ENCODE results near the gene SCGB1C2. TPM values are rescaled to one million over a fixed set of nuclear protein-coding genes. Genes with fewer than 3 reads are reported as not detected.

Gene SCGB1C2
- total RNA-seq, 1 experiment from 2014 or later = not detected

DNA sequence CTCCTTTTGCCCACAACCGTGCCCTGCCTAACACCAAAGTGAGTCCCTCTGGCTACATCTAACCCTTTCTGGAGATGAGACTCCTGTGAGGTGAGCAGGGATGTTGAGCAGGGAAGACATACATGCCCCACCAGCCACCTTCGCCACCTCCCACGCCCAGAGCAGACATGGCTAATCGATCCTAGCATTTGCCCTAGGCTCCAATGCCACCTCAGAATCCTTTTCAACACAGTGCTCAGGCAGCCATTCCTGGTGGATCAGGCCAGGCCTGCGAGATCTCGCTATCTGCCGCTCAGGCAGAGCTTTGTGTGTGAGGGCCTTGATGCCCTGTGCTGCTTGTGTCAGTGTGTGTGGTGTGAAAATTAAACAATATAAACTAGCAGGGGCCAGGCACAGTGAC lies 21.0 kb downstream of the SCGB1C2 start:
- ATAC-seq (no peak), DNase-seq (ENCODE audit: low spot score) (no peak)
- Mint-ChIP-seq H3K4me3 (no peak overlapping the region), H3K27ac (no peak overlapping the region), H3K9me3 (no peaks in the 10 kb centered on the region), H3K4me1 (no peaks in the 10 kb centered on the region), H3K36me3 (no peaks in the 10 kb centered on the region), H3K27me3 (ENCODE audit: low read depth) (peaks cover 2% of the 10 kb centered on the region; the same call in 1 of the 2 replicates)
- TF ChIP-seq ZNF317 (CRISPR knock-in tag; IDR thresholded peaks at IDR 0.05; ENCODE audit: borderline replicate concordance, low read depth) = no peak
- TF ChIP-seq, protein P1, sequence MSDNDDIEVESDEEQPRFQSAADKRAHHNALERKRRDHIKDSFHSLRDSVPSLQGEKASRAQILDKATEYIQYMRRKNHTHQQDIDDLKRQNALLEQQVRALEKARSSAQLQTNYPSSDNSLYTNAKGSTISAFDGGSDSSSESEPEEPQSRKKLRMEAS (CRISPR knock-in tag; IDR thresholded peaks at IDR 0.05) = no peak
- ChIA-PET CTCF (no interaction called here), POLR2A (no interaction called here)

DNA sequence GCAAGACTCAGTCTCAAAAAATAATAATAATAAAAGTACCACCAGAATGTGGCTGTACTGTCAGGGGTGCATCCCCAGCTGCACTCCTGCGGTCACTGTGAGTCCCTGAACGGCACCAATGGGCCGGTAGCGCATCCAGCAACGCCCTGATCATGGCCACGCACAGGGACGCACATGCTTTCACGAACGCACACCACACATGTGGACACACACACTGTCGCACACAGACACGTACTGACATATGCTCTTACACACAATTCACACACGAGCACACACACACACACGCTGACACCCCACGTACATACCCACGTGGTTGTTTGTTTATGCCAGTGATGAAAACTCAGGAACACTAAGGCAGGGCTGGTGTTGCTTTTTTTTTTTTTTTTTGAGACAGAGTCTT lies 22.2 kb downstream of the SCGB1C2 start:
- TF ChIP-seq NR1H2 (CRISPR knock-in tag; IDR thresholded peaks at IDR 0.05) (no peak), CREB1 (CRISPR knock-in tag; IDR thresholded peaks at IDR 0.05) (no peak), NR2C2 (CRISPR knock-in tag; IDR thresholded peaks at IDR 0.05) (no peak), JAZF1 (CRISPR knock-in tag; IDR thresholded peaks at IDR 0.05) (no peak), CREM (CRISPR knock-in tag; IDR thresholded peaks at IDR 0.05) (no peak), TP53 (CRISPR knock-in tag; IDR thresholded peaks at IDR 0.05) (no peak), TEAD4 (CRISPR knock-in tag; IDR thresholded peaks at IDR 0.05) (no peak), TCF7 (CRISPR knock-in tag; IDR thresholded peaks at IDR 0.05; ENCODE audit: low read depth) (no peak)
- TF ChIP-seq, protein P2, sequence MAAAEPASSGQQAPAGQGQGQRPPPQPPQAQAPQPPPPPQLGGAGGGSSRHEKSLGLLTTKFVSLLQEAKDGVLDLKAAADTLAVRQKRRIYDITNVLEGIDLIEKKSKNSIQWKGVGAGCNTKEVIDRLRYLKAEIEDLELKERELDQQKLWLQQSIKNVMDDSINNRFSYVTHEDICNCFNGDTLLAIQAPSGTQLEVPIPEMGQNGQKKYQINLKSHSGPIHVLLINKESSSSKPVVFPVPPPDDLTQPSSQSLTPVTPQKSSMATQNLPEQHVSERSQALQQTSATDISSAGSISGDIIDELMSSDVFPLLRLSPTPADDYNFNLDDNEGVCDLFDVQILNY (CRISPR knock-in tag; IDR thresholded peaks at IDR 0.05) = no peak
- TF ChIP-seq, protein P3, sequence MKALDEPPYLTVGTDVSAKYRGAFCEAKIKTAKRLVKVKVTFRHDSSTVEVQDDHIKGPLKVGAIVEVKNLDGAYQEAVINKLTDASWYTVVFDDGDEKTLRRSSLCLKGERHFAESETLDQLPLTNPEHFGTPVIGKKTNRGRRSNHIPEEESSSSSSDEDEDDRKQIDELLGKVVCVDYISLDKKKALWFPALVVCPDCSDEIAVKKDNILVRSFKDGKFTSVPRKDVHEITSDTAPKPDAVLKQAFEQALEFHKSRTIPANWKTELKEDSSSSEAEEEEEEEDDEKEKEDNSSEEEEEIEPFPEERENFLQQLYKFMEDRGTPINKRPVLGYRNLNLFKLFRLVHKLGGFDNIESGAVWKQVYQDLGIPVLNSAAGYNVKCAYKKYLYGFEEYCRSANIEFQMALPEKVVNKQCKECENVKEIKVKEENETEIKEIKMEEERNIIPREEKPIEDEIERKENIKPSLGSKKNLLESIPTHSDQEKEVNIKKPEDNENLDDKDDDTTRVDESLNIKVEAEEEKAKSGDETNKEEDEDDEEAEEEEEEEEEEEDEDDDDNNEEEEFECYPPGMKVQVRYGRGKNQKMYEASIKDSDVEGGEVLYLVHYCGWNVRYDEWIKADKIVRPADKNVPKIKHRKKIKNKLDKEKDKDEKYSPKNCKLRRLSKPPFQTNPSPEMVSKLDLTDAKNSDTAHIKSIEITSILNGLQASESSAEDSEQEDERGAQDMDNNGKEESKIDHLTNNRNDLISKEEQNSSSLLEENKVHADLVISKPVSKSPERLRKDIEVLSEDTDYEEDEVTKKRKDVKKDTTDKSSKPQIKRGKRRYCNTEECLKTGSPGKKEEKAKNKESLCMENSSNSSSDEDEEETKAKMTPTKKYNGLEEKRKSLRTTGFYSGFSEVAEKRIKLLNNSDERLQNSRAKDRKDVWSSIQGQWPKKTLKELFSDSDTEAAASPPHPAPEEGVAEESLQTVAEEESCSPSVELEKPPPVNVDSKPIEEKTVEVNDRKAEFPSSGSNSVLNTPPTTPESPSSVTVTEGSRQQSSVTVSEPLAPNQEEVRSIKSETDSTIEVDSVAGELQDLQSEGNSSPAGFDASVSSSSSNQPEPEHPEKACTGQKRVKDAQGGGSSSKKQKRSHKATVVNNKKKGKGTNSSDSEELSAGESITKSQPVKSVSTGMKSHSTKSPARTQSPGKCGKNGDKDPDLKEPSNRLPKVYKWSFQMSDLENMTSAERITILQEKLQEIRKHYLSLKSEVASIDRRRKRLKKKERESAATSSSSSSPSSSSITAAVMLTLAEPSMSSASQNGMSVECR (CRISPR knock-in tag; IDR thresholded peaks at IDR 0.05; ENCODE audit: borderline replicate concordance) = no peak
- TF ChIP-seq, protein P4, sequence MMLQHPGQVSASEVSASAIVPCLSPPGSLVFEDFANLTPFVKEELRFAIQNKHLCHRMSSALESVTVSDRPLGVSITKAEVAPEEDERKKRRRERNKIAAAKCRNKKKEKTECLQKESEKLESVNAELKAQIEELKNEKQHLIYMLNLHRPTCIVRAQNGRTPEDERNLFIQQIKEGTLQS (CRISPR knock-in tag; conservative IDR thresholded peaks at IDR 0.05) = no peak
- TF ChIP-seq, protein P1 (CRISPR knock-in tag; IDR thresholded peaks at IDR 0.05) = no peak
- TF ChIP-seq, protein P5, sequence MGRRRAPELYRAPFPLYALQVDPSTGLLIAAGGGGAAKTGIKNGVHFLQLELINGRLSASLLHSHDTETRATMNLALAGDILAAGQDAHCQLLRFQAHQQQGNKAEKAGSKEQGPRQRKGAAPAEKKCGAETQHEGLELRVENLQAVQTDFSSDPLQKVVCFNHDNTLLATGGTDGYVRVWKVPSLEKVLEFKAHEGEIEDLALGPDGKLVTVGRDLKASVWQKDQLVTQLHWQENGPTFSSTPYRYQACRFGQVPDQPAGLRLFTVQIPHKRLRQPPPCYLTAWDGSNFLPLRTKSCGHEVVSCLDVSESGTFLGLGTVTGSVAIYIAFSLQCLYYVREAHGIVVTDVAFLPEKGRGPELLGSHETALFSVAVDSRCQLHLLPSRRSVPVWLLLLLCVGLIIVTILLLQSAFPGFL (CRISPR knock-in tag; IDR thresholded peaks at IDR 0.05; ENCODE audit: borderline replicate concordance) = no peak
- TF ChIP-seq, protein P6, sequence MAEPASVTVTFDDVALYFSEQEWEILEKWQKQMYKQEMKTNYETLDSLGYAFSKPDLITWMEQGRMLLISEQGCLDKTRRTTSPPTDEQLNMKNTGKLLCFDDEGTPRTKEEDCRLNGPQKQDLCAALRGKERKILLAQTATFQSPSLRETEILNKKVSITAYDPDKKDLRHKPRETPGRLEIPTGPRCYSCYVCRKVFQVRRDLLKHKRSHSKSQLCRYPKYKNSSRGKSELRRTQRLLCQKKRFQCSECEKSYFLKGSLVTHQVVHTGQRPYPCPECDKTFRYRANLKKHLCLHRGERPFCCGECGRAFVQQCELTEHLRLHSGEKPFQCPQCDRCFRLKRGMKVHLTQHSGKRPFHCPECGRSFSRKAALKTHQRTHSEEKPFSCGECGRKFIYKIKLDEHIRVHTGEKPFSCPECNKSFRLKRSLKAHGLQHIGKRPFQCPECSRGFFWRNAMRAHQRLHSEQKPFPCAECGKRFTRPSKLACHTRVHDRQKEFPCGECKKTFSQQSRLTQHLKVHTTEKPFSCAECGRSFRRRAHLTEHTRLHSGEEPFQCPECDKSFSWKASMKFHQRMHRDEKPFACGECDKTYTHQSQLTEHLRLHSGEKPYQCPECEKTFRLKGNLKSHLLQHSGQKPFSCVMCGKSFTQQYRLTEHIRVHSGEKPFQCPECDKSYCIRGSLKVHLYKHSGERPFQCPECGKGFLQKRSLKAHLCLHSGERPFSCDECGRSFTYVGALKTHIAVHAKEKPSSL (CRISPR knock-in tag; conservative IDR thresholded peaks at IDR 0.05) = no peak
- ATAC-seq (no peak), DNase-seq (ENCODE audit: low spot score) (no peak)
- no peaks in the 10 kb centered on the region for H3K36me3 Mint-ChIP-seq
- no peak overlapping the region for H3K27ac Mint-ChIP-seq
- ChIA-PET CTCF (no interaction called here), POLR2A (no interaction called here)
- H3K27me3 Mint-ChIP-seq (ENCODE audit: low read depth) = peaks cover 2% of the 10 kb centered on the region; the same call in 1 of the 2 replicates
- H3K4me3 Mint-ChIP-seq = no peak overlapping the region
- H3K4me1 Mint-ChIP-seq = no peaks in the 10 kb centered on the region
- H3K9me3 Mint-ChIP-seq = no peaks in the 10 kb centered on the region

Data from WTC11 (cell line).